ENCODE measurements around the gene WWTR1.

Gene WWTR1

DNA sequence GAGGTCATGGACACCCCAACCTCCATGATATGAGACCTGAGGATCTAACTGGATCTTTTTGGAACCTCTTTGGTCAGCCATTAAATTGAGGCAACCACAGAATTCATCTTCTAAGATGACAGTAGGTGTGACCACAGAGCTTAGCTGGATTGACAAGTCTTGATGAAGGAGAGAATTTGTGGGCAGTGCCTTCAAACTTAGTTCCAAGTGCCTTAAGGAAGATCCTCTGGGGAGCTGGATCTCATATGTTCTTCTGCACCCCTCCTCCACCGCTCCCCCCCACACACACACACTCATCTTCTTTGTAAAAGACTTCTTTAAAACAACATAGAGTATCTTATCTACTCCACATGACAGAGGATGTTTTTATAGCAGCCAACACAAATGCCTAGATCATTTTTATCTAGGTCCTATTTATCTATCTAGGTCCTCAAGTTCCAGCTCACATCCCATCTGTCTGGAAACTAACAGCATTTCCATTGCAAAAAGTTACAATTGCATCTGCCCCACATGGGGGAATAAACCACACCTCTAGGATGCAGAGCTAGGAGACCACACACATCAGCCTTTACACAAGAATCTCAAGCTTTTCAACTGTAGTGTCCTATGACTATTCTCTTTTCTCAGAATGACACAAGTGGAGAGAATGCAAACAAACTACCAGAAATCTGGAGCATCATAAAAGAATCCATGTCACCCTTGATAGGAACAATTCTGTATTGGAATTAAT is 37.4 kb downstream of the WWTR1 start:
- no peak for DNase-seq

DNA sequence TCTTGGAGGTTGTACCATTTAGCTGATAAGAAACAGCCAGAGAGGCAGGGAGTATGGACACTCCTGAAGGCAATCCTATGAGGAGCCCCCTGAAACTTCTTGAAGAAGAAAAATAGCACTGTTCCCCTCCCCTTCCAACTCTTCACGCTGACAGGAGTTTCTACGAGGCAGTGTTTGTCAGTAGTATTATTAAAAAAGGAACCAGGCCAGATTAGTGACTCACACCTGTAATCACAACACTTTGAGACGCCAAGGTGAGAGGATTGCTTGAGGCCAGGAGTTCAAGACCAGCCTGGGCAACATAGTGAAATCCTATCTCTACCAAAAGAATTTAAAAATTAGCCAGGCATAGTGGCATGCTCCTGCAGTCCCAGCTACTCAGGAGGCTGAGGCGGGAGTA is 38.7 kb downstream of the WWTR1 start:
- DNase-seq: no peak

DNA sequence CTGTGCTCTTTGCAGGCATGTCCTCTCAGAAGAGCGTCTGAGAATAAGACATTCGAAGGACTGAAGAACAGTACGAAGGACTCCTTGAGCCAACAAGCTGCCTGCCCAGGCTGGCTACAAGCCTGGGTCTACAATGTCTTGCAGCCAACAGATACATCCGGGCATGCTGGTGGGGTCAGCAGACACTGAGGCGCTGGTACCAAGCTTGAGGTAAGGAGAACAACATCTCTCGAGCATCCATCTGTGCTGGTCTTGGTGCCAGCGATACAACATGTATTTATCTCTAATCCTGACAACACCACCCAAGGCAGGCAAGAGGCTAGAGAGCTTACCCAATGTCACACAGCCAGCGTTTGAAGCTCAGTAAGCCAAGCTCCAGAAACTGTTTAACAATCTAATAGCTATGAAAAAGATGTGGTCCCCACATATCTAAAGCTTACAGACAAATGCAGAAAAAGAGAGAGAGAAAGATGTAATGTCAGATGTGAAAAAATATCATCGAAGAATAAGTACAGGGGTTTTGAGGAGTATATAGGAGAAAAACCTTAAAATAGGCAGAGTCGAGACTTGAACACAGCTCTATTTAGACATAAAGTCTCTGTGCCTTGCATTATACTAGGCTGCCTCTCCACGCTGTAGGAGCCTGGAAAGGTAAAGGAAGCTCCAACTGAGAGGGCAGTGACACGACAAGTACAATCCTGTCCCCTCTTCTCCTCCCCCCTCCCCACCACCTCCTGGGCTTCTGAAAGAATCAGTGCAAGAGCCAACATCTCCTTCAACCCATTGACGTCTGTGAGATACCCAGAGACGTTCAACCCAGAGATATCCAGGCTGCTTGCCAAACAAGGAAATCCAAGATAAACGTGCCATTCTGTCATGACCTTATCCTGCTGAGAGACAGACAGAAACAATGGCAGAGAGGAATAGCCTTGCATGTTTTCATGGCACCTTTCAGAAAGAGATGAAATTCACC is 39.4 kb downstream of the WWTR1 start:
- DNase-seq: no peak

DNA sequence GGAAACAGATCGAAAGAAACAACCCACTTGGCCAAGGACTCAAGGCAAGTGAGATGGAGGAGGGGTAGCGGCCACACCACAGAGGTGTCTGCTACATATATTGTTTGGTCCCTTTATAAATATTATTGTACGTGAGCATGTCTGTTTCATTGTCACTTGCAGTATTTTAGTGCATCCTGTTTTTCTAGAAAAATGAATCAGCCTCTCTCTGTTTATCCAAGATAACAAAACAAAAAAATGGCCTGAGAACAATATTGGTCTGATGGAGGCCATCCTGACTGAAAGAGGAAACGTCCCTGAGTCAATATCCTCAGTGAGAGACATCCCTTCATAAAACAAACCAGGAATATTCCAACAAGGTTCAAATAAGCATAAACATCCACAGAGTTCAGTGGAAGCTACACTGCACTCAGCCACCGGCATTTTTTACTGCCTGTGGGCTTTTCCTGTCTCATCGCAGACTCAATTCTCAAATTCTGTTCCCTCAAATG is 42.0 kb downstream of the WWTR1 start:
- no peak for DNase-seq

DNA sequence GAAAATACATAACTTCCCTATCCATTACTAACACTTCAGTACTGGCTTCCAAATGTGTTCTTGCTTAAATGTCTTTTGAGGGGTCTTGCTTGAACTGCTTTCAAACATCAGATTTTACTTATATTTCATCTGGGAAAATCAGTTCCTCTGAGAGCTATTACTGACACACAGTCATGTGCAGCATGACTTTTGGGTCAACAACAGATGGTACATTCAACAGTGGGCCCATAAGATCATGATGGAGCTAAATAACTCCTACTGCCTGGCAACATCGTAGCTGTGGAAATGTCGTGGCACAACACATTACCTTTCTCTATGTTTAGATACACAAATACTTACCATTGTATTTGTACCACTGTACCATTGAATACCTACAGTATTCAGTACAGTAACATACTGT is 43.8 kb downstream of the WWTR1 start:
- no peak for DNase-seq

DNA sequence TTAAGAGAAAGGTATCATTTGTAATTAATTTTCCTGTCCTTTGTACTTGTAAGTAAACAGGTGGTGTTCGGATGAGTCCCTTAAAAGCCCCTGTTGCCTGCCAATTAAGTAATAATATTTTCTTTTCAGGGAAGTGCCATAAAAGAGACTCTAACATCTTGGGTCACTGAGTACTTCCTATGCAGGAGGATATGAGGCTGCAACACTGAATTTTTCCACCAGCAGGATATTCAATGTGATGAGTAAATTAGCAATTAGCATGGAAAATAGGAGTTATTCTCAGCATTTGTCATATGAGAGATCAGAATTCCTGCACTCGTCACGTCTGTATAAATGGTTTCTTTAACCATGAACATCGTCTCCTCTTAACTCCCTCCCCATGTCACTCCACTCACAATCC is 45.4 kb downstream of the WWTR1 start:
- no peak for DNase-seq

DNA sequence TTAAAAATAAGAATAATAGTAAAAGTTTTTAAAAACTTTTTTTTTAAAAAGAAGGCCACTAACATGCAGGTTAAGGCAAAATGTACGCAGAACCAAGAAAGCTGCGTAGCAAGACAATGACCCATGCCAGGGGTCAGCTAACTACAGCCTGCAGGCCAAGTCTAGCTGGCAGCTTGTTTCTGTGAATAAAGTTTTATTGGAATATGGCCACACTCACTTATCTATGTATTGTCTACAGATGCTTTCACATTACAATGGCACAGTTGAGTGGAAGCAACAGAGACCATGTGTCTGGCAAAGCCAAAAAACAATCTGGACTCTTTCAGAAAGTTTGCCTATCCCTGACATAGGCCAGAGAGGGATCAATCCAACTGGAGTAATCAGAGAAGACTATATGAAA is 46.7 kb downstream of the WWTR1 start:
- no peak for DNase-seq

DNA sequence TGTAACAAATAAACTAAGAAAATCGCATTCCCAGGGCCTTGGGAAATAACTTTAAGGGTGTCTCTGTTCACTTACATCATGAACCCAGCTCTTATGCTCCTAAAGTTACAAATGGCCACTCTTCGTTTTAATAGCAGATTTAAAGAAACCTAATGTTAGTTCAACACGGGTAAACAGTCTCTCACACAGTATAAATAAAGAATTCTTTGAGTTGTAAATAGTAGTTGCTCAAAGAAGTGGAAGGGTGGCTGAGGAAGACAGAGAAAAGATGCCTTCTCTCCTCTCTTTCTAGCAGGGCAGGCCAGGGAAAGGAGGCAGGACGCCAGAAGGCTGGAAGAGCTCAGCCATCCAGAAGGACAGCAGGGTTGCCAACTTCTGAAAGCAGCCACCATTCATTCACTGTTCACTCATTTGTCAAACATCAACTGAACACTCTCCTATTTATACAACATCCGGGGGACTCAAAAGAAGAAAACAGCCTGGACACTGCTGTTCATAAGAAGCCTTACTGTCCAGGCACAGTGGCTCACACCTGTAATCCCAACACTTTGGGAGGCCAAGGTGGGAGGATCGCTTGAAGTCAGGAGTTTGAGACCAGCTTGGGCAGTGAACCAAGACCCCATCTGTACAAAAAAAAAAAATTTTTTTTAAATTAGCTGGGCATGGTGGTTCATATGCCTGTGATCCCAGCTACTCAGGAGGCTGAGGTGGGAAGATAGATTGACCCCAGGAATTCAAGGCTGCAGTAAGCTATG is 47.3 kb downstream of the WWTR1 start:
- no peak for DNase-seq

DNA sequence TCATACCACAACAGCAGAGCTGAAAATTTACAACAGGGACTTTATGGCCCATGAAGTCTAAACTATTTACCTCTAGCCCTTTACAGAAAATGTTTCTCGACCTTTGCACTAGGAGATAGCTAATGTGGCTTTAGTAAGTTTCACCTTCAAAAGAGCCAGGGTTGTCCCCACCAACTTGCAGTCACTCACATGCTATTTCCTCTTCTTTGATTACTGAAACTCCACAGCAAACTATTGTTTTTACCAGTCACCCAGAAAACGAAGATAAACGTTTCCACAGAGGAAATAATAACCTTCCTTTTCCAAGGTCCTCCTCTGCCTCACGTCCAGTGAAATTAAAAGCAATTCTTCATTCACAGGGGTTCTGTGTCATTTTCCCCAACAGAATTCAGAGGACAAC is 48.2 kb downstream of the WWTR1 start:
- no peak for DNase-seq

DNA sequence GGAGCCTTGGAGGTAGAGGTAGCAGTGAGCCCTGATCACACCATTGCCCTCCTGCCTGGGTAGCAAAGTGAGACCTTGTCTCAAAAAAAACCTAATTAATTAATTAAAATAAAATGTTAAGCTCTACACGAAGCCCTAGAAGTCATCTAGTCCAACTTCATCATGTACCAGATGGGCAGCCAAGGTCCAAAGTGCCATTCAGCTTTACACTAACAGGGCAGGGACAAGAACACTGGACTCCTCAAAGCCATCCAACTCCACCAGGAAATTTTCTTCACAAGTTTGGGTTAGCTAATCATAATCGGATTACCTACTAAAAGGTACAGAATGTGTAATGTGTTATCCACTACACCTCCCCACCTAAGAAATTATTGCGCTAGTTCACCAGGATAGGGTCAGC is 48.8 kb downstream of the WWTR1 start:
- DNase-seq: no peak

DNA sequence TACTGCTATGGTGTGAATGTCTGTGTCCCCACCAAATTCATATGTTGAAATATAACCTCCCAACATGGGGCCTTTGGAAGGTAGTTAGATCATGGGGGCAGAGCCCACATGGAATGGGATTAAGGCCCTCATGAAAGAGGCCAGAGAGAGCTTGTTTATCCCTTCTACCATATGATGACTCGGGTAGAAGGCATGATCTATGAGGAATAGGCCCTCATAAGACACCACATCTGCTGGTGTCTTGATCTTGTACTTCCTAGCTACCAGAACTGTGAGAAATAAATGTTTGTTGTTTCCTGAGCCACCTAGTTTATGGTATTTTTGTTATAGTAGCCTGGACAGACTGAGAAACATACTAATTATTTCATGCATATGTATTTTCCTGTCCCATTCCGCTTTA is 51.9 kb downstream of the WWTR1 start:
- DNase-seq: no peak

DNA sequence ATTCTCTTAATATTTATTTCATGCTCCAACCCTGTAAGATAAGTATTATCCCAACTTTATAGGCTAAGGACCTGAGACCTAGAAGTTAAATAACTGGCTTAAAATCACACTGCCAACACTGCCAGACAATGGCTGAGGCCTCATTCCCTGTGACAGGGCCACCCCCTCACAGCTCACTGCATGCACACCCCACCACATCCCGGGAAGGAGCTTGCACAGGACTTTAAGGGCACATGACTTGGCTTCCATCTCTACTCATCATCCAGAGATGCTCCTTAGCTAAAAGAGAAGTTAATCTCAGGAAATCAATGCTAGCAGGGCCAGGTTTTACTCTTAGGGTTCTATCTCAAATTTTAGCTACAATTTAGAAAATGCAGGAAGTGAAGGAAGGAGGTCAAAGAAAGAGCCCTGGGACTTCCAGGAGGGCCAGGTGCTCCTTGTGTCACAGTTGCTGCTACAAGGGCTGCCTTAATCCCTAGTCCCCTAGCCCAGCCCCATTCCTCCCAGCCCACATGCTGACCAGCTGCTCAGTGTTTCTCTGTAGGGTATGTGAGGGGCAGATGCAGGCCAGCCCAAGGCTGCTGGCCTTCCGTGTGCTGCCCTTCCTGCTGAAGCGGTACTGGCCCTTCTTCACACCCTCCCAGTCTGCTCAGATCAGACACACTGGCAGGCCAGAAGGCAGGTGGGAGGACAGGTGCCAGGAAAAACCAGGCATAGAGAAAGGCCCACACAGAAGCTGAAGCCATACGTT is 53.5 kb downstream of the WWTR1 start:
- DNase-seq: no peak

DNA sequence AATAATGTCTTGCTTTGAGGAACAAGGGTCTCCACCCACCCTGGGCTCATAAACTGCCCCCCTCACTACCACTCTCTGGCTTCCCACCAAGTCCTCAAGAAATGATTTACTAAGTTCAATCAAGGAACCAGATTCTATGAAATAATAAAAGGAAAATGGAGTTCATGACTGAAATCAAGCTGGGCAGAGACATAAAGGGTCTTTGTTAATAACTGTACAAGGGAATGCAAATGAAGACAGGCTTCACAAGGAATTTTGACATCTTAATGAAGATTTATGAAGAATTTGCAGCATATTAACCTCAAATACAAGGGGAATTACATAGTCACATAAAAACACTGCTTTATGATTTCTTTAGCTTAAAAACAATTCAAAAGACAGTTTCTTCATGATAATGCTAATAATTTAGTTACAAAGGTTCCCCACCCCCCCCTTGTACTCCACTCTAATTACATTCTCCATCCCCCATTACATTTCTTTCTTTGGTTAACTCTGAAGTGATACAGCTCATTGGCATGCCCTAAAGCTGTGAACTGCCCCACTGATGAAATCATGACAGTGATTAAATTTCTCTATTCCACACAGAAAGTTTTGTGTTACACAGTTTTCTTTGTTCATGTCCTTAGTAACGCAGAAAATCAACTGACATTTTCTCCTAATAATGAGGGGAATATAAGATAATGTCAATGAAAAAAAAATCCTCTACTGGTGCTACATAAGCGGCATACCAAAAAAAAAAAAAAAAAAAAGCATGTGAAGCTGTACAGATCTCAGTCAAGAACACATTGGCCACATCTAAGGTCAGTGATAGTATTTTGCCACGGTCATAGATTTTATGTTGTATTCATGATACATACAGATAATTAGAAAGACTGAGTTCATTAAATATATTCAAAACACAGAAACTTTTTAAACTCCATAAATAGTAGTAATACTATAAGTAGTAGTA is 54.4 kb downstream of the WWTR1 start:
- DNase-seq: no peak

DNA sequence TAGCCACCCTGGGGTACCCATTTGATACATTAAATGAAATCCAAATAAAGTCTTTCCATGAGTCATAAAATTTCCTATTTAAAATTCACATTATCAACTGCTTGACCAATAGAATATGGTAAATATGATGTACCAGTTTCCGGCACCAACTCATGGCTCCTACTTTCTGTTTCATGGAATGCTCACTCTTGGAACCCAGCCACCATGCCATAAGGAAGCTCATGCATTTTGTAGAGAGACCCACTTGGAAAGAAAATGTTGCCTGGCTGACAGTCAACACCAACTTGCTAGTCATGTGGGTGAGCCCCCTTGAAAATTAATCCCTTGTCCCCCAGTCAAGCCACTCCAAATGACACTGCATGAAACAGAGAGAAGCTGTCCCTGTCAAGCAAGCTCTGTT is 57.2 kb downstream of the WWTR1 start:
- DNase-seq: no peak

DNA sequence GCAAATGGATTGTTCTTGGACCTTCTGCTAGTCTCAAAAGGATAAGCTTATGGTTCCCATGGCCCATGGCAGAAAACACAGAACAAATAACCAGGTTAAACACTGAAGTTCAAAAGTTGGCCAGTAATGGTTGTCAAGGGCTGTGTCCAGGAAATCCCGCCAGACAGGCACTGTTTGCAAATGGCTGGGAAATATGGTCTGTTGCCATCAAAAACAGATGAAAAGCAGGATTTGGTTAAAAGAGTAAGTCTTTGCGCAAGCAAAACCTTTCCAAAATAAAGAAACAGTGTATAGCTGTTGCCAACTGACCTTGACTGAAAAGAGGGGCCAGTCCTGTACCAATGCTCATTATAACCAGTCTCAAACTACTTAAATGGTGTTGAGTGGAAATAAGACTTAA is 58.6 kb downstream of the WWTR1 start:
- no peak for DNase-seq

DNA sequence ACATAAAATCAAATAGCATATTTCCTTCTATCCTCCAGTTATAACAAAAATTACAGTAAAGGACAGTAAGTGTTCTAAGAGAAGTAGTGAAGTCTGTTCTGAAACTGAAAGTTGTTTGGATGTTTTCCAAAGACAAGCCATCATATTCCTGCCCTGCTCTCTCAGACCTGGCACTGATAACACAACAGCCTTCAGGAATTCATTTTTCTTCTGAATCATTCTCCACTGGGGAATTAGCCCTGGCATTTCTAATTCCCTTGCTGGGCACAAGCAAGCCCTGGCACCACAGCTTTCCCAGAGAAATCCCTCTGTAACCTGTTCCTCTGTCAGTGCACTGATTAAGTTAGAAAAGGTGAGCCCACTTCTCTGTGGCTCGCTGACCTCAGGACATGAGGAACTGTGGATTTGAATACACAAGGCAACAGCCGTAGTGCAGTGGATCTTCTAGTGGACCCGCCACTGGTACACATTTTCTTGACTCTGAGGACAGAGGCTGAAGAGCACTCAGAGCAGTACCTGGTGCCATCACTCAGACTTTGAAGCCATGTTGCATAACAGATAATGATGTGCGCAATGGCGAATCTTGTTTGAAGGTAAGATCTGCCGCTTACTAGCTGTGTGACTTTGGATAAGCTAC is 61.6 kb downstream of the WWTR1 start:
- no peak for DNase-seq

DNA sequence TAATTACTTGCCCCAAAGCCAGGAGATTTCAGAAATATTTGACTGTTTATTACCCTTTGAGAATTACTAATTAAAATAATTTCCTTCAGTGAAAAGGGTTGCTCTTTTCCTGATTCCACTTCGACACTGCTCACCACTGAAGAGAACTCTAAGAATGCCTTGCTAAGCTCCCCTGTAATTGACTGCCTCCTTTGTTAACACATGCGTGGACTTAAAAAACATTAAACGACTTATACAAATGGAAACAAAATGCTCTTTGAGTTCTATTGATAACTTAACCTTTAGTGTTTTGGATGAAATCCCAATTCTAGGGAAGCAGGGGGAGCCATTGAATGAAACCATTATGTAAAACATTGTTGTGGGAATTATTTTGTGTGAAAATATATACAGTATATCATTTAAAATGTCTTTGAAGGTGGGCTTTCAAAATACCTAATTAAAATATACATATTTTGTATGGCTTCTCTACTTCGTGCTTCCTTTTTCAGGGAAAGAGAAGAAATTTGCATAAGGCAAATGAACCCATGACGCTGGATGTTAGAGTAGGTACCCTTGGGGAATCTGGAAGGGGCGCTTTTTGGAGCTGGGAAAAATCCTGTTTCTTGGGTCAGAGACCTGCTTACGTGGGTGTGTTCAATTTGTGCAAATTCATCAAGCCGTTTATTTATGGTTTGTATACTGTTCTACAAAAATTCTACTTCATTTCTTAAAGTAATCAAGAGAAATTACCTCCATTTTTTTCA is 64.2 kb downstream of the WWTR1 start:
- no peak for DNase-seq

DNA sequence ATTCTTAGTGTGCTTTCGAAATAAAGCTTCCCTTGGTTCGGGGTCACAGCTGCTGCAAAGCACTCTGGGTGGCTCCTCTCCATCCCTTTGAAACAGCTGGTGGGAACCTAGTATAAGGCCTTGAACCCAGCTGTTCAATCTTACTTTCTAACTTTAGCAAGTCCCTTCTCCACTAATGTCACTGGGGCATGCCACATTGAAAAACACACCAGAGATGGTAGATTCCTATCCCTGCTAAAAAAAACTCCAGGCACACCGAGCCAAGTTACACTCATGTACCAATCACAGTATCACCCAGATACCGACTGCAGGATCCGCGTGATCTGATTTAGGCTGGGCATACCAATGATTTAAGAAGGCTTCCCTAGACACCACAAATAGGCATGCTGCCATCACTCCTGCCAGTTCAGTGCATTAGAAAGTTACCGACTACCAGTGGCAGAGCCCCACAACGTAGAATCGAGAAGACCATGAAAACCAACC is 65.0 kb downstream of the WWTR1 start:
- no peak for DNase-seq

DNA sequence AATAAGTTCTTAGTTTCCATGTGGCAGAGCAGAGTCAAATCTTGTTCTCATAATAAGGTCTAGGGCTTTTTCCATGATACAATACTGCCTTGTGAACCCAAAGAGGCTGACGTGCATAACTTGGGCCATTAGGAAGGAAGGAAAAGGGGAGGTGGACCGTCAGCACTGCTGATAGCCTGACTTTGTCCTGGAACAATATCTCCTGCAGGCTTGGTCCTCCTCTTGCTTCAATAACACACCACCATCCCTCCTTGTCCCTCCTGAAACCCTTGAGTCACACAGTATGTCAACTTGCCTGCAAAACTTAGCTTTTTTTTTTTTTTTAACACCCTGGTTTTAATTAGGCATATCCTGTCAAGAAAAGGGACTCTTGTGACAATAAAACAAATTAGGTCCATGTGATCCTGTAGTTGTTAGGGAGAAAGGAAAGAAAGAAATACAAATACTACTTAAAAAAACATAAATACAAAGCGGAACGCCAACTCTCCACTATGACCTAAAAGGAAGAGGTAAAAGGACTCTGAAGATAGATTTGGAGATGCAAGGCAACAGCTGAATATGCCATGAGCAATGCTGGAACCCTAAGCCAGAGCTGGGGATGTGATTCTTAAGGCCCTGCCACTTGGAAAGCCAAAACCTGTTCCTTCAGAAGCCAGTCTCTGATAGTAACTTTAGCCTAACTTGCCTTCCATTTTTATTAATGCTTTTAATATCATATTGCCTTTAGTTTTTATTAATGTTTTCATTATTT is 67.0 kb downstream of the WWTR1 start:
- DNase-seq: no peak
